ENCODE data around the gene GARRE1. TPM values are rescaled to one million over a fixed set of nuclear protein-coding genes. Genes with fewer than 3 reads are reported as not detected.

The GARRE1 gene
- total and polyA plus RNA-seq, 2 of the 13 experiments (the other 11 are each of a cell fraction or from before 2014, with no cell fraction given) = 8.0 to 11.7 TPM

- H3K4me3 ChIP-seq (replicated peaks in 1 of 3; ENCODE audit: insufficient read depth in 1 of 3, low read depth in 2 of 3, low read length in 3 of 3) = no peak overlapping the region
- H3K9me3 ChIP-seq (ENCODE audit: low read length) = no peaks in the 10 kb centered on the region
- H2AFZ ChIP-seq (ENCODE audit: low read length) = no peak overlapping the region
- intact Hi-C loops (cut with micrococcal nuclease; ENCODE audit: unreplicated experiment) = no loop called here
- no peaks in the 10 kb centered on the region for H4K20me1 ChIP-seq (ENCODE audit: insufficient read depth, low read length)
- no peak overlapping the region for H3K27ac ChIP-seq (ENCODE audit: extremely low read length, insufficient read depth, low read length)
- FAIRE-seq (no peak), ATAC-seq (no peak), DNase-seq (ENCODE audit: low spot score) (no peak)
- no TSS peak for BruUV-seq (replicated peaks)
- no peaks in the 10 kb centered on the region for H3K36me3 ChIP-seq (replicated peaks in 1 of 2; ENCODE audit: control insufficient read depth in 1 of 2, insufficient read depth in 2 of 2, low read length in 2 of 2)
- TF ChIP-seq SSRP1 (CRISPR knock-in tag; IDR thresholded peaks at IDR 0.05) (no peak), AHR (CRISPR knock-in tag; IDR thresholded peaks at IDR 0.05) (no peak), TRAFD1 (CRISPR knock-in tag; IDR thresholded peaks at IDR 0.05; ENCODE audit: borderline replicate concordance) (no peak), ARID4A (CRISPR knock-in tag; IDR thresholded peaks at IDR 0.05; ENCODE audit: borderline replicate concordance) (no peak), ZNF367 (CRISPR knock-in tag; IDR thresholded peaks at IDR 0.05; ENCODE audit: borderline replicate concordance) (no peak), SMC3 (IDR thresholded peaks at IDR 0.05; ENCODE audit: low read length) (no peak), NFIC (IDR thresholded peaks at IDR 0.05; ENCODE audit: low read length) (no peak), ZNF556 (CRISPR knock-in tag; IDR thresholded peaks at IDR 0.05; ENCODE audit: borderline replicate concordance) (no peak)
- TF ChIP-seq, protein P1, sequence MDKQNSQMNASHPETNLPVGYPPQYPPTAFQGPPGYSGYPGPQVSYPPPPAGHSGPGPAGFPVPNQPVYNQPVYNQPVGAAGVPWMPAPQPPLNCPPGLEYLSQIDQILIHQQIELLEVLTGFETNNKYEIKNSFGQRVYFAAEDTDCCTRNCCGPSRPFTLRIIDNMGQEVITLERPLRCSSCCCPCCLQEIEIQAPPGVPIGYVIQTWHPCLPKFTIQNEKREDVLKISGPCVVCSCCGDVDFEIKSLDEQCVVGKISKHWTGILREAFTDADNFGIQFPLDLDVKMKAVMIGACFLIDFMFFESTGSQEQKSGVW (CRISPR knock-in tag; IDR thresholded peaks at IDR 0.05; ENCODE audit: borderline replicate concordance) = no peak
- TF ChIP-seq, protein P2, sequence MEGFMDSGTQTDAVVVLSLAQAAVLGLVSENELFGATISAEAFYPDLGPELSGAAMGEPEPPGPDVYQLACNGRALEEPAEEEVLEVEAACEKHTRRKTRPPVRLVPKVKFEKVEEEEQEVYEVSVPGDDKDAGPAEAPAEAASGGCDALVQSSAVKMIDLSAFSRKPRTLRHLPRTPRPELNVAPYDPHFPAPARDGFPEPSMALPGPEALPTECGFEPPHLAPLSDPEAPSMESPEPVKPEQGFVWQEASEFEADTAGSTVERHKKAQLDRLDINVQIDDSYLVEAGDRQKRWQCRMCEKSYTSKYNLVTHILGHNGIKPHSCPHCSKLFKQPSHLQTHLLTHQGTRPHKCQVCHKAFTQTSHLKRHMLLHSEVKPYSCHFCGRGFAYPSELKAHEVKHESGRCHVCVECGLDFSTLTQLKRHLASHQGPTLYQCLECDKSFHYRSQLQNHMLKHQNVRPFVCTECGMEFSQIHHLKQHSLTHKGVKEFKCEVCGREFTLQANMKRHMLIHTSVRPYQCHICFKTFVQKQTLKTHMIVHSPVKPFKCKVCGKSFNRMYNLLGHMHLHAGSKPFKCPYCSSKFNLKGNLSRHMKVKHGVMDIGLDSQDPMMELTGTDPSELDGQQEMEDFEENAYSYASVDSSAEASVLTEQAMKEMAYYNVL (CRISPR knock-in tag; IDR thresholded peaks at IDR 0.05; ENCODE audit: borderline replicate concordance) = no peak
- in situ Hi-C loops (cut with HindIII; ENCODE audit: extremely low pct_ligation_motif_present, low pct_unique_long_range_greater_than_20kb) = no loop called here
- ChIA-PET CTCF (ENCODE audit: low intra/inter-chr PET ratio, low total read pairs) (no interaction called here), POLR2A (no interaction called here)
- H3K9ac ChIP-seq (ENCODE audit: insufficient read depth, low read depth, low read length) = no peak overlapping the region
- WGBS (ENCODE audit: low lambda C conversion rate) = 89% methylated on average over 2 of the region's 3 CpGs
- no peaks in the 10 kb centered on the region for H3K27me3 ChIP-seq (ENCODE audit: control insufficient read depth in 1 of 2, insufficient read depth in 2 of 2, low read length in 2 of 2)
- H3K79me2 ChIP-seq (ENCODE audit: insufficient read depth, low read length) = no peaks in the 10 kb centered on the region
- H3K4me1 ChIP-seq (ENCODE audit: insufficient read depth, low read length) = peaks cover 11% of the 10 kb centered on the region
- no peak overlapping the region for H3K4me2 ChIP-seq (ENCODE audit: low read depth, low read length)
These were observed 17.1 kb upstream of the GARRE1 start for GRCh38 chr19:34237283-34237682.
